Erythroblast (primary cell): Measurements from ENCODE around the gene TRAF3IP3.

ENCODE experiments used
- GATA1 ChIP-seq: IDR thresholded peaks from 2 replicates; pipeline ENCODE4 v1.6.1; 2011; ENCODE audit warnings: low read depth, mild to moderate bottlenecking, control low read depth, low read length, moderate library complexity
- POLR2A ChIP-seq: IDR thresholded peaks from 2 replicates; pipeline ENCODE4 v1.6.1; 2011; ENCODE audit warnings: mild to moderate bottlenecking, low read length

- TF ChIP-seq POLR2A (no peak), GATA1 (no peak)
These were observed 54.9 kb downstream of the TRAF3IP3 start for GRCh38 chr1:209810783-209811182.
